Large intestine (tissue), 3 donors: ENCODE results near the gene SETD1A. TPM values are rescaled to one million over a fixed set of nuclear protein-coding genes. Genes with fewer than 3 reads are reported as not detected.

ENCODE experiments used
- DNase-seq, 2 donors: peaks; one replicate each; pipeline versions ENCODE4 v3.0.0 to v3.0.0-alpha.2; 2013
- H3K27ac ChIP-seq: one replicate; pipeline ENCODE4 v1.5.1; 2013; ENCODE audit warnings: low read length
- H3K27me3 ChIP-seq: 2 replicates; pipeline ENCODE4 v1.6.1; 2013; ENCODE audit warnings: low read length; ENCODE audit not compliant: control insufficient read depth, insufficient read depth
- H3K36me3 ChIP-seq: 2 replicates; pipeline ENCODE4 v1.6.1; 2013; ENCODE audit warnings: low read length; ENCODE audit not compliant: control insufficient read depth, insufficient read depth
- H3K4me1 ChIP-seq: one replicate; pipeline ENCODE4 v1.6.1; 2013; ENCODE audit warnings: low read length; ENCODE audit not compliant: control insufficient read depth, insufficient read depth
- H3K4me3 ChIP-seq: one replicate; pipeline ENCODE4 v1.5.1; 2013; ENCODE audit warnings: low read length
- H3K9me3 ChIP-seq: one replicate; pipeline ENCODE4 v1.6.1; 2013; ENCODE audit warnings: mild to moderate bottlenecking, low read depth, low read length, moderate library complexity; ENCODE audit not compliant: control insufficient read depth
- WGBS: methylation state at CpG from one replicate; pipeline ENCODE4 v1.1.5; 2013; ENCODE audit warnings: low lambda C conversion rate; ENCODE audit not compliant: insufficient coverage; 5-methylcytosine and 5-hydroxymethylcytosine counted together
- polyA plus RNA-seq: library from polyadenylated mRNA; unstranded; fragments of 120-200 nt; gene quantifications from one replicate; pipeline ENCODE4 v1.2.1, GENCODE V29; 2013

The SETD1A gene
- polyA plus RNA-seq, 1 donor = 12.3 TPM

DNA sequence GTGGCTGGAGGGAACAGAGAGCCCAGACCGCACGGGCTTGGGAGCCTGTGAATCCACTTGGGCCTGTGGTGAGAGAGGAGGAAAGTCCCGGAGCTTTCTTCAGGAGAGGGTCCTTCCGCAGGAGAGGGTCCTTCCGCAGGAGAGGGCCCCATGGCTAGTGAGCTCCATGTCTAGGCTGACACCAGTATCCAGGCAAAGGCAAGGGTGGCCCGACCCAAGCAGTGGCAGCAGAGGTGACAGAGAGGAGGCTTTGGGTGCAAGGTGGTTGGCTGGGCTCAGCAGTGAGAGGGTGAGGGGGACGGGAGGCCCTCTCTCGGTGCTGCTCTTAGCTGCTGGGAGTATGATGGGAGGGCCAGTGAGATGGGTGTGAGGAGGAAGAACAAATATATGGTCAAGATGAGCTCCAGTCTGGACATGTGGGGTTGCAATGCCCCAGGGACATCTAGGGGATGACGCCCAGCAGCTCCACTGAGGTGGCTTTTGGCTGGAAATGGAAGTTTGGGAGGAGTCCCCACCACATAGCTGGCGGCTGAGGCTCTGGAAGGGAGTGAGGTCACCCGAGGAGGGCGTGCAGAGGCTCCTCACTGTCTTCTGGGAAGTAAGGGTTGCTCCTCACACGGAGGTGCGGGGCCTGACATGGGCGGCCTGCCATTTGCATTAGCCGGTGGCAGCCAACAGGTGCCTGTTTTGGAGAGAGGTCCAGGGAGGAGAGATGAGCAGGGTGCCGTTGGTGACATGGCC, 25.2 kb downstream of the SETD1A start:
- H3K9me3 ChIP-seq = no peaks in the 10 kb centered on the region
- WGBS = no CpG with 5 or more reads among the region's 17 CpGs
- DNase-seq = no peak
- H3K4me1 ChIP-seq = peaks cover 9% of the 10 kb centered on the region
- H3K4me3 ChIP-seq = no peak overlapping the region
- no peaks in the 10 kb centered on the region for H3K27me3 ChIP-seq
- no peak overlapping the region for H3K27ac ChIP-seq
- H3K36me3 ChIP-seq = peaks cover 53% of the 10 kb centered on the region

DNA sequence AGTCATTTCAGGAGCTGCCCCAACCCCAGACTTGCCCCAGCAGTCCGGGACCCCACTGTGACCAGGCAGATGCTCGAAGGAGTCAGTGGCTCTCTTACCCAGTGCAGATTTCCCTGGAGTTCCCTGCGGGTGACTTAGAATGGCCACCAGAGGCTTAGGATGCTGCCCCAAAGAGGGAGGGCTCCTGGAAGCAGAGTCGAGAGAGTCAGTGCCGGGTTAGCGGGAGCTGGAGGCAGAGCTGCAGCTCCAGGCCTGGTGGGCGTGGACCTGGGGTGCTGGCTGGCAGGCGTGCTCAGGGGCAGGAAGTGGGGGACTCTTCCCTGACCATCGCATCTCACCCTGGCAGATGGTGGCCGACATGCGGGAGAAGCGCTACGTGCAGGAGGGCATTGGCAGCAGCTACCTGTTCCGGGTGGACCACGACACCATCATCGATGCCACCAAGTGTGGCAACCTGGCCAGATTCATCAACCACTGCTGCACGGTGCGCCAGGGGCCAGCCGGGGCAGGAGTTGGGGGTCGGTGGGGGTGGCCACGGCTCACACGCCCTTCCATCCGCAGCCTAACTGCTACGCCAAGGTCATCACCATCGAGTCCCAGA, 25.8 kb downstream of the SETD1A start:
- no peak for DNase-seq
- peaks cover 9% of the 10 kb centered on the region for H3K4me1 ChIP-seq
- no CpG with 5 or more reads among the region's 25 CpGs for WGBS
- H3K9me3 ChIP-seq = no peaks in the 10 kb centered on the region
- H3K27ac ChIP-seq = no peak overlapping the region
- no peak overlapping the region for H3K4me3 ChIP-seq
- peaks cover 56% of the 10 kb centered on the region for H3K36me3 ChIP-seq
- H3K27me3 ChIP-seq = no peaks in the 10 kb centered on the region

DNA sequence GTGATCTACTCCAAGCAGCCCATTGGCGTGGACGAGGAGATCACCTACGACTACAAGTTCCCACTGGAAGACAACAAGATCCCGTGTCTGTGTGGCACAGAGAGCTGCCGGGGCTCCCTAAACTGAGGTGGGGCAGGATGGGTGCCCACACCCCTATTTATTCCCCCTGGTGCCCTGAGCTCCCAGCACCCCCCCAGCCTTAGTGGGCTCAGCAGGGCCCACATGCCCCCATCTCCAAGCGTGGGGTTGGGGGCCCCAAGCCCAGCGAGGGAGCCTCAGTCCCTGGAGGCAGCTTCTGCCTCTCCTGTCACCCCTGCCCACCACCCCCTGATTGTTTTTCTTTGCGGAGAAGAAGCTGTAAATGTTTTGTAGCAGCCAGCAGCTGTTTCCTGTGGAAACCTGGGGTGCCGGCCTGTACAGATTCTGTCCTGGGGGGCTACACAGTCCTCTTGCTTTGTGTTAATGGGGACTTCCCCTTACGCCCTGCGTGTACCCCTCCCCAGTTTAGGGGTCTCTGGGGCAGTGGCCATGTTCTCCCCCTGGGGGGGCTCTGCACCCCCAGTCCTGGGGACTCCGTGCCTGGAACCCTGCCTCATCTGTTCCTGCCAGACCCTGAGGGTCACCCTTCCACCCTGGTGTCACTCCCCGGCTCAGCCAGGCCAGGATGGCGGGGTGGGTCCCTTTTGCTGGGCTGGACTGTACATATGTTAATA, 26.5 kb downstream of the SETD1A start:
- WGBS = no CpG with 5 or more reads among the region's 14 CpGs
- no peak for DNase-seq
- Histone ChIP-seq H3K27ac (no peak overlapping the region), H3K4me1 (peaks cover 9% of the 10 kb centered on the region), H3K27me3 (no peaks in the 10 kb centered on the region), H3K36me3 (peaks cover 55% of the 10 kb centered on the region), H3K4me3 (no peak overlapping the region), H3K9me3 (no peaks in the 10 kb centered on the region)

DNA sequence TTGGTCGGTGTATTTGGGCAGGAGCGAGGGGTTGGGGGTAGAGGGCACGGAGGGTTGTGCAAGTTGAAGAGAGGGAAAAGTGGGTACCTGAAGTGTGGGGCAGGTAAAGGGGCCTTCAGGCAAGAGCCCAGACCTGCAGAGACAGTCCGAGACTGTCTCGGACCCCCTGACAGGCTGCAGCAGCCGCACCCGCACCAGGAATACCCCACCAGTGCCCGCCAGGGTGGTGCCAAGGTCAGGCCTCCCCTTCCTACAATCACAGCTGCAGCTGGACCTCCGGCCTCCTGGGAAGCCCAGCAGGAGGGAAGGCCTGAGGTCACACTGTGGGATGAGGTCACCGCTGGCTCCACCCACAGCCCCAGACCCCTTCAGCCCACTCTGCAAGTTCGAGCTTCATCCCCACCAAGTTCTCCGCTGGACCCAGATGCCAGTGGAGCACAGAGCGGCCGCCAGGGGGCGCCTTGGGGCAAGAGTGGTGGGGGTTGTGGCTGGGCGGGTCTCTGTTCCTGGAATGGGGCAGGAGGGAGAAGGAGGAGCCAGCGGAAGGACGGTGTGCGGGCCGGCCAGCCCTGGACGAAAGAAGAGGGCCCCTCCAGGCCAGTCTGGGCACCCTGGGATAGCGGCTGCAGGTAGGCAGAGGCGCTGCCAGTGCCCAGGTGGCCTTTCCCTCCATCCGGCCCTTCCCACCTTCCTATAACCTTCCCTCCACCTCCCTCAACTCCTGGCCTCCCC, 27.3 kb downstream of the SETD1A start, which contains the start of gene HSD3B7:
TSS of gene HSD3B7 (plus strand) at position 539 of the 732 bp plus-strand sequence. CDS start 452 bp downstream, outside the sequence.
- Histone ChIP-seq H3K27me3 (no peaks in the 10 kb centered on the region), H3K4me3 (peak within 1 kb of the TSS; percentile 64), H3K4me1 (peaks cover 9% of the 10 kb centered on the region), H3K9me3 (no peaks in the 10 kb centered on the region), H3K36me3 (peaks cover 50% of the 10 kb centered on the region), H3K27ac (peak within 1 kb of the TSS; percentile 84)
- no CpG with 5 or more reads among the region's 24 CpGs for WGBS
- peak; percentile 66 to 79 for DNase-seq

DNA sequence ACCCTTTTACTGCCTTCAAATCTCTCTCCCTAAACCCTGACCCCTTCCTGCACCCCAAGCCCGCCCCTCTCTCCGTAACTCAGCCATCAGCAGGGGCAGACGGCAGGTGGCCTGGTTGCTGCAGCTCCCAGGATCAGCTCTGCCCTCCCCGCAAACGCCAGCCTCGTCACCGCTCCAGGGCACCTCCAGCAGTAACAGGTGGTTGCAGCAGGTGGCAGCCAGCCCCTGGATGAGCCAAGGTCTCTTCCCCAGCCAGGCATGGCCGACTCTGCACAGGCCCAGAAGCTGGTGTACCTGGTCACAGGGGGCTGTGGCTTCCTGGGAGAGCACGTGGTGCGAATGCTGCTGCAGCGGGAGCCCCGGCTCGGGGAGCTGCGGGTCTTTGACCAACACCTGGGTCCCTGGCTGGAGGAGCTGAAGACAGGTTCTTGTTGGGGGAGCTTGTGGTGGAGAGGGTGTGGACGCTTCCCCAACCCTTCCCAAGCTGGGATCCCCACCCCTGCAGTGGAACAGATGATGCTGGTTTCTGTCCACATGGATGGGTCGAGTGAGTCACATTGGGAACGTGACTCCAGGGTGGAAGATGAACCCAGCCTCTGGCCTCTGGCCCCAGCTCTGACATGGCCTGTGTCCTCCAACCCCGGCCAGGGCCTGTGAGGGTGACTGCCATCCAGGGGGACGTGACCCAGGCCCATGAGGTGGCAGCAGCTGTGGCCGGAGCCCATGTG, 28.0 kb downstream of the SETD1A start:
- no peaks in the 10 kb centered on the region for H3K27me3 ChIP-seq
- peak overlapping the region; percentile 84 for H3K27ac ChIP-seq
- H3K4me1 ChIP-seq = peaks cover 9% of the 10 kb centered on the region
- DNase-seq = peak; percentile 76 to 82
- H3K4me3 ChIP-seq = peak overlapping the region; percentile 64
- H3K36me3 ChIP-seq = peaks cover 43% of the 10 kb centered on the region
- H3K9me3 ChIP-seq = no peaks in the 10 kb centered on the region
- WGBS = no CpG with 5 or more reads among the region's 20 CpGs

DNA sequence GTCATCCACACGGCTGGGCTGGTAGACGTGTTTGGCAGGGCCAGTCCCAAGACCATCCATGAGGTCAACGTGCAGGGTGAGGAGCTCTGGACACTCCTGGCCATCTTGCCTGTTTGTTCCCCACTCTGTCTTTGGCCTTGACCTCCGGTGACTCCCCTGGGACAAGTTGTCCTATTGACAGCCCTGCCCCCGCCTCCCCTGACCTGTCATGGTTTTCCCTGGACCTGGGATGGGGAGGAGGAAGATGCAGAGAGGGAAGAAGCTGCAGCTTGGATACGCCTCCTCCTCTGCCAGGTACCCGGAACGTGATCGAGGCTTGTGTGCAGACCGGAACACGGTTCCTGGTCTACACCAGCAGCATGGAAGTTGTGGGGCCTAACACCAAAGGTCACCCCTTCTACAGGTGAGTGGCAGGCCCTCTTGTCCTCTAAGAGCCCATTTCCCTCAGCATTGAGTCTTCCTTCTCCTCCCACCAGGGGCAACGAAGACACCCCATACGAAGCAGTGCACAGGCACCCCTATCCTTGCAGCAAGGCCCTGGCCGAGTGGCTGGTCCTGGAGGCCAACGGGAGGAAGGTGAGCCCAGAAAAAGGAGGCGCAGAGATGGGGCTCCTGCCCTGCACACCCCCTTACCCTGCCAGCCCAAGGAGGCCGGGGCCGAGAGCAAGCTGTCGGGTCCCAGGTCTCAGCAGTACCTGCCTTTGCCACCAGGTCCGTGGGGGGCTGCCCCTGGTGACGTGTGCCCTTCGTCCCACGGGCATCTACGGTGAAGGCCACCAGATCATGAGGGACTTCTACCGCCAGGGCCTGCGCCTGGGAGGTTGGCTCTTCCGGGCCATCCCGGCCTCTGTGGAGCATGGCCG, 28.8 kb downstream of the SETD1A start:
- Histone ChIP-seq H3K36me3 (peaks cover 38% of the 10 kb centered on the region), H3K27ac (no peak overlapping the region), H3K9me3 (no peaks in the 10 kb centered on the region), H3K4me1 (peaks cover 9% of the 10 kb centered on the region), H3K4me3 (no peak overlapping the region), H3K27me3 (no peaks in the 10 kb centered on the region)
- WGBS = no CpG with 5 or more reads among the region's 29 CpGs
- DNase-seq = no peak

DNA sequence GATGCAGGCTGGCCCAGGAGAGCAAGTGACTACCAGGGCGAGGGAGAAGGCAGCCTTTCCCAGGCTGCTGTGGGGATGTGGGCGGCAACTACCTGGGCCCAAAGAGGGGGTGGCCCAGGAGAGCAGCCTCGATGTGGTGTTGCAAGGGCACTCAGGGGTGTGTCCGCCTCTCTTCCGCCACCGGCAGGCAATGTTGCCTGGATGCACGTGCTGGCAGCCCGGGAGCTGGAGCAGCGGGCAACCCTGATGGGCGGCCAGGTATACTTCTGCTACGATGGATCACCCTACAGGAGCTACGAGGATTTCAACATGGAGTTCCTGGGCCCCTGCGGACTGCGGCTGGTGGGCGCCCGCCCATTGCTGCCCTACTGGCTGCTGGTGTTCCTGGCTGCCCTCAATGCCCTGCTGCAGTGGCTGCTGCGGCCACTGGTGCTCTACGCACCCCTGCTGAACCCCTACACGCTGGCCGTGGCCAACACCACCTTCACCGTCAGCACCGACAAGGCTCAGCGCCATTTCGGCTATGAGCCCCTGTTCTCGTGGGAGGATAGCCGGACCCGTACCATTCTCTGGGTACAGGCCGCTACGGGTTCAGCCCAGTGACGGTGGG, 30.1 kb downstream of the SETD1A start:
- no peaks in the 10 kb centered on the region for H3K27me3 ChIP-seq
- no peak overlapping the region for H3K27ac ChIP-seq
- peaks cover 31% of the 10 kb centered on the region for H3K36me3 ChIP-seq
- H3K9me3 ChIP-seq = no peaks in the 10 kb centered on the region
- no peak overlapping the region for H3K4me3 ChIP-seq
- peaks cover 9% of the 10 kb centered on the region for H3K4me1 ChIP-seq
- no peak for DNase-seq
- no CpG with 5 or more reads among the region's 30 CpGs for WGBS

DNA sequence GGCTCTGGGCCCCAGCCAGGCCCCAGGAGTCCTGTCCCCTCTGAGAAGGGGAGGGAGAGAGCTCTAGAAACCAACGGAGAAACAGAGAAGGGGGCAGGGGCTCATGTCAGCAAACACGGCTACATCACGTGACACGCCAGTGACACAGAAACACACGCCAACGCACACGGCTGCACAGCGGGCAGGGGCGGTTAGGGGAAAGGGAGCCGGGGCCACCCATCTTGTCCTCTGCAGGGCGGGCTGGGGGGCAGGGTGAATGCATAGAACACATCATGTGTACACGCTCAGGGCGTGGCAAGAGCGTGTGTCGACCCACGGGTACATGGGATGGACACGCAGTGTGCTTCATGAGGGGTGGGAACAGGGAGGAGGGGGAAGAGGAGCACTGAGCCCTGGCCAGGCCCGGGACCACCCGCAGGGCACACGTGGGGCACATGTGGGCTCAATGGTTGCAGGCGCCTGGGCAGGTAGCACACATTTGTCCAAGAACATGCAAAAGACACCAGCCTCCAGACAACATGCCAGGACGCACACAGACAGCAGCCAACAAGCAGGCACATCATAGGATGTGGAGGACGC, 32.0 kb downstream of the SETD1A start:
- H3K4me1 ChIP-seq = peaks cover 9% of the 10 kb centered on the region
- DNase-seq = no peak
- H3K9me3 ChIP-seq = no peaks in the 10 kb centered on the region
- peaks cover 15% of the 10 kb centered on the region for H3K36me3 ChIP-seq
- no CpG with 5 or more reads among the region's 23 CpGs for WGBS
- no peak overlapping the region for H3K4me3 ChIP-seq
- H3K27me3 ChIP-seq = no peaks in the 10 kb centered on the region
- no peak overlapping the region for H3K27ac ChIP-seq

DNA sequence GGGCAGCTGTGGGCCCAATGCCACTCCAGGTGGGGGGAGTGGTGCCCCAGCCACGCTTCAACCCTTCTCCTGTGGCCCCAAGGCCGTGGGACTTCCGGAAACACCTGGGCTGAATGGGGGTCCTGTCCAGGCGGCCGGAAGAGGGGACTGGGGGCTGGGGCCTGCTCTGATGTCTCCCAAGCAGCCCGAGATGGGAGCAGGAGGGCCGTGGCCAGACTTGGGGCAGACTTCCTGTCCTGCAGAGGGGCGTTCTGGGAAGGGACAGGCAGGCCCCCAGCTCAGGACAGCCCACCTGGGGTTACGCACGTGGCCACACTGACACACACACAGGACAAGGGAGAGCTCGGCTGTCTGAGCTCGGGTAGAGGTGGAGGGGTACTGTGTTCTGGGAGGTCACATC, 32.6 kb downstream of the SETD1A start:
- Histone ChIP-seq H3K4me3 (no peak overlapping the region), H3K9me3 (no peaks in the 10 kb centered on the region), H3K27ac (no peak overlapping the region), H3K36me3 (peaks cover 13% of the 10 kb centered on the region), H3K27me3 (no peaks in the 10 kb centered on the region), H3K4me1 (peaks cover 9% of the 10 kb centered on the region)
- no peak for DNase-seq
- WGBS = no CpG with 5 or more reads among the region's 12 CpGs
